NCI-H2196 treated with DMSO at 0.1 percent for 48 hours (cell line): ENCODE results near the gene LGR6.
A peak's percentile ranks its signal among the peaks of the same experiment; 100 is the strongest.

Experiments
- DNase-seq: peaks from one replicate; lab custom pipeline; 2025; ENCODE audit not compliant: unreplicated experiment; lab: John Stamatoyannopoulos, UW

LGR6 gene

GRCh38 chr1:202281316-202282024, 87.9 kb downstream of the LGR6 start:
- no peak for DNase-seq

- no peak for DNase-seq
Observed at GRCh38 chr1:202282025-202282371, 88.4 kb downstream of the LGR6 start.

GRCh38 chr1:202282596-202283283, 89.1 kb downstream of the LGR6 start:
- no peak for DNase-seq

DNA sequence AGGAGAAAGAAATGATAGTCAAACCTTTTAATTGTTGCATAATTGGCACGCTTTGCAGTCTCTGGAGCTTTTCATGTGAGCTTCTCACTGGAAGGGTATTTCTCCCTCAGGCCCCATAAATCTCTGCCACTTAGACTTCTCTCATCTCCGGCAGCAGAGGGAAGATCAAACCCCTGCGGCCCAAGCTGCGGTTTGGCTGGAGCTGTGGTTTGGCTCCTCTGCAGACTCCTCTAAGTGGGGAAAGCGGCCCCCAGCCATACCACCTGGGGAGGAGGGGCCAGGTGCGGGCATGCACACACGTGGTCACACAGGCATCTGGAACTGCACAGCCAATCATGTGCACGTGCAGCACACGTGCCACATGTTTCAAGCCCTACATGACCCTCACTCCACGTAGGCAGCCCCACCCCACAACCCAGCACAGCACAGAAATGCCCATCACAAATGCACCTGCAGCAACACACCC, 89.8 kb downstream of the LGR6 start:
- peak; percentile 46 for DNase-seq

DNA sequence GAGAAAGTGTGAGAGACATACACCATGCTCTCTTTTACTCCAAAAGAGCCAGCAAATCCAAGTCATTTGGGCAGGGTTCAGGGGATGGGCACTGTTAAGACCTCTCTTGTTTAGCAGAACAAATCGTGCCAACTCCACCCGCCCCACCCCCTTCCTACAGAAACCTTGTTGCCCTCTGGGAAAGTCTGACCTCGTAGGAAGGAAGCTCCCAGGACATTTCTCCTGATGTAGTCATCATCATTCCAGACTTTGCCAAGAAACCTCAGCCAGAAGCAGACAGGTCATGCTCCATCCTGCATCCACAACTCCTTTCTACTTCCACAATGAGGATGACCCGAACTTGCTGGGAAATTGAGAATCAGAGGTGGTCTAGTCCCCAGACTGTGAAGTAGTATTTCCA, 90.4 kb downstream of the LGR6 start:
- DNase-seq = no peak

DNA sequence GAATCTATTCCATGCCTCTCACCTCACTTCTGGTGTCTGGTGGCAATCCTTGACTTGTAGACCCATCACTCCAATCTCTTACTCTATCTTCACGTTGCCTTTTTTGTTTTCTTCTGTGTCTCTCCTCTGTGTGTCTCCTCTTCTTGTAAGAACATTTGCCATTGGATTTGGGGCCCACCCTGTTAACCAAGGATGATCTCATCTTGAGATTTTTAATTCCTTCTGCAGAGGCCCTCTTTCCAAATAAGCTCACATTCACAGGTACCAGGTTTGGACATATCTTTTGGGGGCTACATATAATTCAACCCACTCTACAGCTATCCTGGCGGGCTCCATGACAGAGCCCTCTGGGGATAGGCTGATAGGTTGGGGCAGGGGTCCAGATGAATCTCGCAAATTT, 92.3 kb downstream of the LGR6 start:
- no peak for DNase-seq

GRCh38 chr1:202286622-202287097, 93.1 kb downstream of the LGR6 start:
- no peak for DNase-seq

- no peak for DNase-seq
Observed at GRCh38 chr1:202287196-202287595, 93.6 kb downstream of the LGR6 start.

- DNase-seq = peak; percentile 27
Observed at GRCh38 chr1:202288177-202288576, 94.6 kb downstream of the LGR6 start.

- DNase-seq = no peak
Observed at GRCh38 chr1:202289009-202289408, 95.4 kb downstream of the LGR6 start.

GRCh38 chr1:202291001-202291400, 97.4 kb downstream of the LGR6 start:
- no peak for DNase-seq

GRCh38 chr1:202291961-202292712, 98.5 kb downstream of the LGR6 start:
- peak; percentile 35 for DNase-seq

- no peak for DNase-seq
Observed at GRCh38 chr1:202292773-202293172, 99.2 kb downstream of the LGR6 start.

GRCh38 chr1:202293569-202293968, 100.0 kb downstream of the LGR6 start:
- DNase-seq = no peak

- no peak for DNase-seq
Observed at GRCh38 chr1:202302166-202302565, 108.6 kb downstream of the LGR6 start.

- DNase-seq = no peak
Observed at GRCh38 chr1:202304375-202304774, 110.8 kb downstream of the LGR6 start.

DNA sequence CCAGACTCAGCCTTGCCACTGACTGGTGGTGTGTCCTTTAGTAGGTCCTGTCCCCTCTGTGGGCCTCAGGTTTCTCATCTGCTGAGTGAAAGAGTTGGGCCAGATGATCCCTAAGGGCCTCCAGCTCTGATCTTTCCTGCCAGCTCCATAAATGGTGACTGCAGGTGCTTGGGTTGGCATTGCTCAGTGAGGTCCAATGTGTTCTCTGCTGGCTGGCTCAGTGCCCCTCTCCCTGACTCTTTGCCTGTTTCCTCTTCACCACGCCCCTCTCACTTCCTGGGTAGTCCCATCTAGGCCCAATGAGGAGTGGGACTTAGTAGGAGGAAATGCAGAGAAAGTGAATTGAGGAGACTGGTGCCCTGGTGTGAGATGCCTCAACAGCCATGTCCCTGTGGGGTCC, 111.6 kb downstream of the LGR6 start:
- DNase-seq = no peak

DNA sequence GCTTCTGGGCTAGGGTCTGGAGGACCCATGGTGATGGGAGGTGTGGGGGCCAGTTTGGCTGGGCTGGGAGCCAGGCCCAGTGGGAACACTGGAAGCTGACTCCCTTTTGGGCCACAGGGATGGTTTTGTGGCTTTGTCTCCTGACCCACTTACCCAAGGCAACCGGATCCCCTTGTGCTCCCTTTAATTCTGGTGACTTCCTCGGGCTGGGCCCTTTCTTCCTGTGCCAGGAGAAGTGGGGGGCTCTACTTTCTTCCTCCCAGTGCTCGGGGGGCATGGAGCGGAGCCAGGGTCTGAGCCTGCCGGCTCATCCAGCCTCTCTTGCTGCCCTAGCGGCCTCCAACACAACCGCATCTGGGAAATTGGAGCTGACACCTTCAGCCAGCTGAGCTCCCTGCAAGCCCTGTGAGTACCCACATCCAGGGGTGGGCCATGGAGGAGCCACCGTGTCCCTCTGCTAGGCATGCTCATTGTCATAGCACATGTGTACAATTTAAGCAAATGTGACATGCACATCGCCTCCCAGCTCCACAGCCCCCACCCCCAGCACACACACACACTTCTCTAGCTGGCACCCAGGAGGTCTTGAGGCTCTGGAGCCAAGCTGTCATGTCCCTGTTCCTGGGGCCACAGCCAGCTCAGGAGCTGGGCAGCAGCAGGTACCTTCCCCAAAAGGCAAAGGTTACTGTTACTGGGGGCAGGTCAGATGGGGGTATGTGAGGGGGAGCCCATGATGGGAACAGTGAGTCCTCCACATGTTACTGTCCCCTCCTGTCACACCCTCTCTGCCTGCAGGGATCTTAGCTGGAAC, 113.1 kb downstream of the LGR6 start:
- no peak for DNase-seq

- no peak for DNase-seq
Observed at GRCh38 chr1:202310071-202310725, 116.6 kb downstream of the LGR6 start.

- DNase-seq = no peak
Observed at GRCh38 chr1:202310746-202311145, 117.1 kb downstream of the LGR6 start.
